ENCODE data around the gene AP1S3.
"Not testable (repeated sequence)": the region's sequence is repeated elsewhere in the genome, so short reads cannot be mapped to it uniquely, and the experiment has no call there.

The AP1S3 gene

DNA sequence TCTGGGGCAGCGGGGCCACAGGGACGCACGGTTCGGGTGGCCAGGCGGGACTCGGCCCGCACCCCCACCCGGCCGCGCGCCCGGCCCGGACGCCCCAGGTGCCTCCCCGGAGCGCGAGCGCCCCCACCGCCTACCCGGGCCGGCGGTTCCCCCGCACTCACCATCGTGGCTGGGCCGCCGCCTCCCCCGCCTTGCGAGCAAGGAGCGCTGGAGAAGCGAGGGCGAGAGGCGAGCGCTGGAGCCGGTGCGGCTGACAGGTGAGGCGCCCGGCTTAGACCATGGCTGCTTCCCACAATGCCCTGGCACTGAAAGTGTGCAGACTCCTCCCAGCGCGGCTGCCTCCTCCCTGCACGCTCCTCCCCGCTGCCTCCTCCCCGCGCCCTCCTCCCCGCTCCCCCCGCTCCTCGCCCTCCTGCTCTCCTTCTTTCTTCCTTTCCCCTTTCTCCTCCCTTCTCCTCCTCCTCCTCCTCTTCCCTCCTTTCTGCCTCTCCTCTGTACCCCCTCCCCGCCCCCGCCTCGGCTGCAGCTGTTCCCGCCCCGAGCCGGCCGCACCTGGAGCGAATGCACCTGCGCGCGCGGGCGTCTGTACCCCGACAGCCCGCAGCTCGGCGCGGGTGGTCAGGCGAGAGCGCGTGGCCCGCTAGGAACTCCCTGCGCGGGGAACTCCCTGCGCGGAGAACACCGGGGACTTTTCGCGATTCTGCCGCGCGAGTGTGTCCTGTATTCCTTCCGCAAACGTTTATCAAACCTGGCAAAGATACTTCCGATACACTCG lies at the start of gene AP1S3:
AP1S3 (minus strand) TSS at position 296 of the 775 bp plus-strand sequence; CDS start at position 164, 132 bp downstream.
- no peak for DNase-seq (ENCODE audit: low read depth in 2 of 2)

DNA sequence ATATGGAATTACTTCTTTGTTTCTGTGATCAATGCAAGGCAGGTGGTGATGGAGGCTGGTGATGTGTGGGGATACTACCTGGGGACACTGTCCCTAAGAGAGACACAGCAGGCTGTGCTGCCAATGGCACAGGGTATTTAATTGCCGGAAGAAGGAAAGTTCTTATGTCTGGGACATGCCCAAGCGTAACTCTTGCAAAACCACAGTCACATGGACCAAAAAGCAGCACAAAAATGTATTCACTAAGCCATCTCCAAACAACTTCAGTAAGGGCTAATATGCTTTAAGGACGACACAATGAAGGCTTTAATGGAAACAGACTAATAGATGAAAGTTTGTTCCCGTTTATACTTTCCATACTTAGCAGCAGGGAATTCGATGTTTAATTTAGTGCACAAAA lies 49.7 kb upstream of the AP1S3 start:
- DNase-seq (ENCODE audit: low read depth in 2 of 2), result no peak

DNA sequence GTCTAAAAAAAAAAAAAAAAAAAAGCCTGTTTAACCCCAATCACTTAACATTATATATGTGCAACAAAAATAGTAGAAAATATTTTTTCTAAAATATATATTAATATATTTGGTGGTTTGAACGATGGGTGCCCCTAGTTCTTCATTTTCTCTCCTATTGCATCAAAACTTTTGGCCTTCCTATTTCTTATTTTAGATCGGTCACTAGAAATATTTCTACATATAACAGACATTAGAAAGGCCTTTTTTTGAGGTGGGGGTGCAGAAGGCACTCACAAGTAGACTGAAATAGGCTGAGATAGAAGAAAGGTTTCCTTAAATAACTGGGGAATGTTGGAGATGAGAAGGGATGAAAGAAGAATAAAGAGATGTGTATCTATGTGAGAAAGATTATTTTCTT lies 49.3 kb upstream of the AP1S3 start:
- DNase-seq (ENCODE audit: low read depth in 2 of 2), result no peak

DNA sequence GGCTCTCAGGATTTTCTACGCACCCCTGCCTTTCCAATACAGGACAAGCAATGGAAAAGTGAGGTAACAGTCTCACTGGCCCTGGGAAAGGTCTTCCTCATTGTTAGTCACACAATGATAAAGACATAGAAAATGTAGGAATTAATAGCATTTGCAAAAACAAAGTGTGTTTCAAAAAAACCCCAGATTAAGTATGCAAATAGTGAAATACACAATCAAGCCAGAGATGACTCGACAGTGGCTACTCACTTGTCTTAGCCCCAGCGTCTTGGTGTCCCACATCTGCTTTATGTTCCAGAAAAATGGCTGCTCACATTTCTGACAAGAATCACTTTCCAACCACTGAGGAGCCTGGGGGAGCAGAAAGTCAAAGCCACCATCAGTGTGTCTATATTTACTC lies 47.0 kb upstream of the AP1S3 start:
- DNase-seq (ENCODE audit: low read depth in 2 of 2), result peak in 1 of 2 experiments; percentile 3

DNA sequence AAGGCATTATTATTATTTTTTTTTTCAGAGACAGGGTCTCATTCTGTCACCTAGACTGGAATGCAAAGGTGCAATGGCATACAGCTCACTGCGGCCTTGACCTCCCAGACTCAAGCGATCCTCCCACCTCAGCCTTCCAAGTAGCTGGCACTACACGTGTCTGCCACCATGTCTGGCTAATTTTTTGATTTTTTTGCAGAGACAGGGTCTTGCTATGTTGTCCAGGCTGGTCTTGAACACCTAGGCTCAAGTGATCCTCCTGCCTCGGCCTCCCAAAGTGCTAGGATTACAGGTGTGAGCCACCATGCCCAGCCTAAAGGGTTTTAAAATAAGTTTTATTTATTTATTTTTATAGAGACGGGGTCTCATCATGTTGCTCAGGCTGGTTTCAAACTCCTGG lies 45.3 kb upstream of the AP1S3 start:
- no peak for DNase-seq (ENCODE audit: low read depth in 2 of 2)

DNA sequence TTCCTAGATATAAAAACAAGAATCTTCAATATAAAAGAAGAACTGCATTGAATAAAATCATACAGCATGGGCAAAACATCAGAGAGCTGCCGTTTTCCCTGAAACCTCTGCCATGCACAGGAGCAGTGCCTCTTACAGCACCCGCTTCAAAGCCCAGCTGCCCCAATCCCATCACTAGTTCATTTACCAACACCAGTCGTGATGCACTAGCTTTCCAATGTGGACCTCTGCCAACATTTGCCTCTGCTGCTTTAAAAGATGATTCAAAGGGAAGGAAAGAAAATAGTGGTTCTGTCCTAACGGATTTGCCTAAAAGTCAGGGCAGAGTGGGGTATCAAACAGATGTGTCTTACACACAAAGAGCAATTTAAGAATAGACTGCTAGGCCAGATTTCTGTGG lies 43.4 kb upstream of the AP1S3 start:
- DNase-seq (ENCODE audit: low read depth in 2 of 2), result no peak

DNA sequence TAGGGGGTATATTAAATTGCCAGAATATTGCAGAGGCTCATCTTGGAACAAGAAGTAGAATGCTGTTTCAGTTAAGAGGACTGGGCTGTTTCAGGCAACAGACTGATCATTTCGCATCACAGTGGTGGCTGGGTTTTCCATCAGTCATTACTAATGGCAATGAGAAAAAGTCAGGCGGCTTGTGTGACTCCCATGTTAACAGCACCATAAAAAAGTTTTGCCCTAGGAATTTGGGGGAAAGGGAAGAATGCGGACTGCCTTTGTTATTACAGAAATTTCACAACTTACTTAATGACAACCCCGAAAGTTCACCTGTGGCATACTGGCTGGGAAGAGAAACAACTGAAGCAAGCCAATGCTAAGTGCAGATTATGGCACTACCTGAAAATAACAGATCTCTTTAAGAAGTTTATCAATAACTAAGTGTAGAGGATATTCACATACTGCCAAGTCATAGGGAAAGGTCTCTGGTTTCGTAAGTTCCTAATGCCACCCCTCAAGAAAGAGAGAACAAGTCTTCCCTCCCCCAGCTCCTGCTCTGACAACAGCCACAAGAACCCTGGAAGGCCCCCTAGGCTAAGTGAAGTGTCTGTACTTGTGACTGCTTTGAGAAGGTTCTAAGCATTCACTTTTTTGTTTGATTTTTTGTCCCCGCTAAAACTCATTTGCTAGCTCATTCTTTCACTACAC lies 40.5 kb upstream of the AP1S3 start:
- DNase-seq (ENCODE audit: low read depth in 2 of 2), result no peak

DNA sequence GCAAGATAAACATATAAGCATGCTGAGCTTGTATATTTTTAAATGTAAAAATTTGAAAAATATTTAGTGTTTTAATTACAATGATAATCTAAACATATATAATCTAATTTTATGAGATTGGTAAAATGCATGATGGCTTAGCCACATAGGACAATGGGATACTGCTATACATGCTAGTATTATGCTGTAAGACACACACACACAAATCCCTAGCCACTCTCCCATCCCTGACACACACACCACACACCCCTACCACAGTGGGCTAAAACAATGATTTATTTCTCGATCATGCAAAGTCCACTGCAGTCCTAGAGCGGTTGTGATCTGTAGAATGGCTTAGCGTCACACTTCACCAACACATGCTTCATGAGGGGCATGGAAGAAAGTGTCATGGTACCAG lies 36.3 kb upstream of the AP1S3 start:
- DNase-seq (ENCODE audit: low read depth in 2 of 2), result no peak

DNA sequence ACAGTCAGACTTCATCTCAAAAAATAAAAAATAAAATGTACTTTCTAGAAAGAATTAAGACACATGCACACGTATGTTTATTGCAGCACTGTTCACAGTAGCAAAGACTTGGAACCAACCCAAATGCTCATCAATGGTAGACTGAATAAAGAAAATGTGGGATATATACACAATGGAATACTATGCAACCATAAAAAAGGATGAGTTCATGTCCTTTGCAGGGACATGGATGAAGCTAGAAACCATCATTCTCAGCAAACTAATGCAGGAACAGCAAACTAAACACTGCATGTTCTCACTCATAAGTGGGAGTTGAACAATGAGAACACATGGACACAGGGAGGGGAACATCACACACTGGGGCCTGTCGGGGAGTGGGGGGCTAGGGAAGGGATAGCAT lies 35.4 kb upstream of the AP1S3 start:
- not testable (repeated sequence) for DNase-seq (ENCODE audit: low read depth in 2 of 2)

DNA sequence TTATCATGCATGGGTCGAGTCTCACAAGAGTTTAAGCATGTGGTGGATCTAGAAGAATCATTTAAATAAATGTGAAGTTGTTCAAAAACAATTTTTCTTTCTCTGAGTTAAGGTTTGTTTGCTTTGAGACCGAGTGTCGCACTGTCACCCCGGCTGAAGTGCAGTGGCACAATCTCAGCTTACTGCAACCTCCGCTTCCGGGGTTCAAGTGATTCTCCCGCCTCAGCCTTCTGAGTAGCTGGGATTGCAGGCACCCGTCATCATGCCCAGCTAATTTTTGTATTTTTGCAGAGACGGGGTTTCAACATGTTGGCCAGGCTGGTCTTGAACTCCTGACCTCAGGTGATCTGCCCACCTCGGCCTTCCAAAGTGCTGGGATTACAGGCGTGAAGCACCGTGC lies 34.3 kb upstream of the AP1S3 start:
- not testable (repeated sequence) for DNase-seq (ENCODE audit: low read depth in 2 of 2)

DNA sequence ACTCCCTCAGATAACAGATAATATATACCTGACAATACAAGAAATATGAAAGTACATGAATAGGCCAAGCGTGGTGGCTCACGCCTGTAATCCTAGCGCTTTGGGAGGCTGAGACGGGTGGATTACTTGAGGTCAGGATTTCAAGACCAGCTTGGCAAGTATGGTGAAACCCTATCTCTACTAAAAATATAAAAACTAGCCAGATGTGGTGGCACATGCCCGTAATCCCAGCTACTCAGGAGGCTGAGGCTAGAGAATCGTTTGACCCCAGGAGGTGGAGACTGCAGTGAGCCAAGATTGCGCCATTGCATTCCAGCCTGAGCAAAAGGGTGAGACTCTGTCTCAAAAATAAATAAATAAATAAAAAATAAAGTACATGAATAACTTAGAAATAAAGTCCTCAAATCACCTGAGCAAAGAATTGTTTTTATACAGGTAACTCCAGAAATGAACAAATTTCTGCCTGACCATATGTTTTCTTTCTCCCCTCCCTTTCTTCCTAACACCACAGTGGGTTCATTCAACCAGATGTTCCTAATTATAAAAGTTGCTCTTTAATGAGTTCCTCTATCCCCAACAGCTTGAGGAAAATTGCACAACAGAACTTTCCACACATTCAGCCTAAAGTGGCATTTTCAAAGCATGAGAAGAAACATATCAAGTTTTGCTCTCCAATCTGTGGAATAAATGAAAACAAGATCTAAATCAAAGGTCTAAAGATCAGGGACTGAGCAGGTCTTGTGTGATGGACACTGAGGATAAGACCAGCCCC lies 33.6 kb upstream of the AP1S3 start:
- peak; percentile 67 to 72 for DNase-seq (ENCODE audit: low read depth in 2 of 2)

DNA sequence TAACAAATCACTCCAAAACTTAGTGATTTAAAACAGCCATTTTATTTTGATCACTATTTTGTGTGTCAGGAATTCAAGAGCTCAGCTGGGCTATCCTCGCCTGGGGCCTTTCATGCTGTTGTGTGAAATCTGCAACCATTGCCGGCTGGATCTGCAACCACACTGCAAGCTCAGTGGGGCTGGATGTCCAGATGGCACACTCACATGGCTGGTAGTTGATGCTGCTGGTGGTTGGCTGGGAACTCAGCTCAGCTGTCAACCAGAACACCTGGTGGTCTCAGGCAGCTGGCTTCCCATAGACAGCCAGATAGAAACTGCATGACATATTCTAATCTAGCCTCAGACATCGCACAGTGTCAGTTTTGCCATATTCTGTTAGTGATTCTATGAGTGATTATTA lies 30.6 kb upstream of the AP1S3 start:
- DNase-seq (ENCODE audit: low read depth in 2 of 2), result no peak

DNA sequence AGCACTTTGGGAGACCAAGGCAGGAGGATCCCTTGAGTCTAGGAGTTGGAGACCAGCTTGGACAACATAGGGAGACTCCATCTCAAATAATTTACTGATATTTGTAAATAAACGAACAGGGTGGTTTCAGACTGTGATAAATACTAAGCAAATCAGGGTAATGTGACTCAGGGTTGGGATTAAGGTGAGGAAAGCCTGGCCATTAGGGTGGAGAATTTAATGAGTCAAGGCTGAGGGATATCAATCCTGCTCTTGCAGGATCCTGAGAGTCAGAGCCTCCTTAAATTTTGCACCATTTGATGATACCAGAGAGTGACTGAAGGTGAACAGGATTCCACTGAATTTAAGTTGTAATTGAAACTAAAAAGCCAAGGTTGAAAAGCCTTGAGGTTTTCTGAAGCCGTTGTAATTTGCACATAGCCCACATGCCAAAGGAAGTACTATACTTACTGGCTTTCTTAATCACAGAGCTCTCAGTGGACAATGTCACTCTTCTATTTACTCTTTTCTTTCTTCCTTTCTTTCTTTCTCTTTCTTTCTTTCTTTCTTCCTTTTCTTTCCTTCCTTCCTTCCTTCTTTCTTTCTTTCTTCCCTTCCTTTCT lies 28.6 kb upstream of the AP1S3 start:
- no peak for DNase-seq (ENCODE audit: low read depth in 2 of 2)

DNA sequence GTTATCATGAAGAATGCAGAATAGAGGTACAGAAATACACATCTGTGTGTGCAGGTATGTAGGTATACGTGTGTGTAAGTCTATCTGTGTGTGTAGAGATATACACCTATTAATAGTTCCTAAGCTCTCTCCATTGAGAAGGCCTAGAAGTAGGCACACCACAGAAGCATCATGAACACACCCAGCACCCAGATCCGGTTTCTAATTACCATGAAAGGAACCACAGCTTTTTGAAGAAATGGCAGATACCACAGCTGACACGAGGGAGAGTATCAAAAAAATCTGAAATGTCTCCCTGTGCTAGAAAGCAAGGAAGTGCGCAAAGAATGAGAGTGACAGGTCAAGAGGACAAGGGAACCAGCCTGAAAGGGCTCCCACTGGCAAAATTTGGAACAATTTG lies 27.7 kb upstream of the AP1S3 start:
- no peak for DNase-seq (ENCODE audit: low read depth in 2 of 2)

DNA sequence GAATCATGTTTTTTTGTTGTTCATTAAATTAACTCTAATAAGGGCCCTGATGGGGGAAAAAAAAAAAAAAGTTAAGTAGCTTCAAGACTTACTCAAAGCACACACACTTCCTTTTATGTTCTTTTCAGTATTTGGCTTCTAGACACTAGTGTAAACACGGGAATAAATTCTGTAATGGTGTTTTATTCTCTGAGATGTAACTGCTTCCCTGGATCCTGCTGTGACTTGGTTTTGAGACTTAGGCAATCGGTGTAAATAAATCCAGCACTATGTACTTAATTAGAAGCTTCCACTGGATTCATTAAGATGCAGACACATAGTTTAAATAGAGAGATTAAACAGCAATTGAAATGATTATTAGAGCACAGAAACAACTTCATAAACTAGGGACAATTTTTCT lies 26.1 kb upstream of the AP1S3 start:
- DNase-seq (ENCODE audit: low read depth in 2 of 2), result no peak

DNA sequence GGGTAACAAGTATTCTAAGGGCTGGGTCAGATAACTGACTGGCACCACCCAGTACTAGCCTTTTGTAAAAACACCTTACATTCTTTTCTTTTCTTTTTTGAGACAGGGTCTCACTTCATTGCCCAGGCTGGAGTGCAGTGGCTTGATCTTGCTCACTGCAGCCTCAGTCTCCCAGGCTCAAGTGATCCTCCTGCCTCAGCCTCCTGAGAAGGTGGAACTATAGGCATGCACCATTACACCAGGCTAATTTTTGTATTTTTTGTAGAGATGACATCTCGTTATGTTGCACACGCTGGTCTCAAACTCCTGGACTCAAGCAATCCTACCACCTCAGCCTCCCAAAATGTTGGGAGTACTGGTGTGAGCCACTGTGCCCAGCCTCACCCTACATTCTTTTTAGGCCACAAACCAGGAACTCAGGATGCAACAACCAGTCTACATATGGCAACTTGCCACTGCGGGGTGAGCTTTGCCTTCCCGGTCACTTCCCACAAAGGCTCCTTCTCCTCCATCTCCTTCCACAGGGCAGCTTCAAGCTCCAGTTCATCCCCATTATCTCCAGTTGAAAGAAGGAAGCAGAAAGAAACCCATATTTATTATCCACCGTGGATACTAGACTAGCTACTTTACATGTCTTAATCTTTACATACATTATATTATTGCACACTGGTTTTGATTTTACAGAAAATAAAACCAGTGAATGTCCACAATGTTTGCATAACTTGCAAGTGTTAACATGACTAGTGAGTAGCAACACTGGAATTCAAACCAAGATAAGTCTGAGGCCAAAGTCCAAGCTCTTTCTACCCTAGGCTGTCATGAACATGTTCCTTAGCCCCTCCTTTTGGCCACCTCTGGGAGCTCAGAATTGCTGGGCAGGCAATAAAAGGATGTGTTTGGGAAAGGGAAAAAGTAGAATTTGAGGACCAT lies 23.7 kb upstream of the AP1S3 start:
- peak in 1 of 2 experiments; percentile 33 for DNase-seq (ENCODE audit: low read depth in 2 of 2)

DNA sequence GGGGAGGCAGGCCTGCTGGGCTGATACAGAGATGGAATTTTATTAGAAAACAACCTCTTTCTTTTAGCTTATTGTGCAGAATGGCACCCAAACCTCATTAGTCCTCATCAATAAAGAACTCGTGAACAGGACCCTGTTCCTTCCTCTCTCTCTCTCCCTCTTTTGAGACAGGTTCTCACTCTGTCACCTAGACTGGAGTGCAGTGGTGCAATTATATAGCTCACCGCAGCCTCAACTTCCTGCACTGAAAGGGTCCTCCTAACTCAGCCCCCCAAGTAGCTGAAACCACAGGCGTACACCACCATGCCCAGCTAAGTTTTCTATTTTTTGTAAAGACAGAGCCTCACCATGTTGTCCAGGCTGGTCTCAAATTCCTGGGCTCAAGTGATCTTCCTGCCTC lies 21.7 kb upstream of the AP1S3 start:
- DNase-seq (ENCODE audit: low read depth in 2 of 2), result no peak

DNA sequence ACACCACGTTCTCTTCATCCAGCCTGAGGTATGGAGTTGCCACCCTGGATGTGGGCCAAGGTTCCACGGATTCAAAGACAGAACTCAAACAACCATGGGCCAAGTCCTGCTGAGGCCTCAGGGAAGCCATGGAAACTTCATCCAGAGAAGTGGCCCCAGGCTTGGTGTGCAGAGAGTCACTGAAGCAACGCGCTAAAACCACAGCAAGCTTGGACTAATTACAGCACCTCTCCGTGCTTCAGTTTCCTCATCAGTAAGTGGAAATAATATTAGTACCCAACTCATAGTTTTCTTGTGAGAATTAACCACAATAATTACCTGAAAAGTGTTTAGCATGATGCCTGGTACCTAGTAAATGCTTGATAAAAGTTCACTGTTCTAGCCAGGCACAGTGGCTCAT lies 19.2 kb upstream of the AP1S3 start:
- DNase-seq (ENCODE audit: low read depth in 2 of 2), result no peak

DNA sequence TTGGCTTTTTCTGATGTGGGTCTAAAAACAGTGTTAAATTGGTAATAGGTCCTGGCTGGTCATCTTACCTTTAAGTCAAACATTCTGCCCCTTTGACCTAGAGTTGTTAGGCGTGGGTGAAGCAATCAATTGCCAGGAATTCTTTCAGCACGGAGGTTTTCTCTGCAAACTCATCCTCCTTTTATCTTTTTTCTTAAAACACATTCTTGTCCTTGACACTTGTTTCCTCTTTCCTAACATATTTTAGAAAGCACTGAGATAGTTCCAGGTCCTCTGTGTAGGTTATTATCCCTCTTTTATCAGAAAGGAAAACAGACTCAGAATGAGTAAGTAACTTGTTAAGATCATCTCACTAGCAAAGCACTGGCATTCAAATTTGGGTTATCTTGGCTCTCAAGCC lies 18.6 kb upstream of the AP1S3 start:
- no peak for DNase-seq (ENCODE audit: low read depth in 2 of 2)

DNA sequence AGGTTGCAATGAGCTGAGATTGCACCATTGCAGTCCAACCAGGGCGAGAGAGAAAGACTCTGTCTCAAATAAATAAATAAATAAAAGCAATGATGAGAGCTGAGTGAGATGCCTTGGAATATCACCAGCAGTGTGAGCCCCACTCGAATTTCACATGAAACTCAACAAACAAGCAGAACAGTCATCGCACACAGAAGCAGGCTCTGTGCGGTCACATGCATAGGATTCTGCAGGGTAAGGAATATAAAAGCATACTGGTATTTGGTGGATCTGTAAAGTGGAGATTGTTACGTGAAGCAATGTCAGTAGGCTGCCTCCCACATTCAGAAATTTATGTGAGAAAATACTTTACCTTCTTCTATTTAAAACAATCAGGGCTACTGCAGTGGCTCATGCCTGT lies 18.0 kb upstream of the AP1S3 start:
- DNase-seq (ENCODE audit: low read depth in 2 of 2), result no peak

DNA sequence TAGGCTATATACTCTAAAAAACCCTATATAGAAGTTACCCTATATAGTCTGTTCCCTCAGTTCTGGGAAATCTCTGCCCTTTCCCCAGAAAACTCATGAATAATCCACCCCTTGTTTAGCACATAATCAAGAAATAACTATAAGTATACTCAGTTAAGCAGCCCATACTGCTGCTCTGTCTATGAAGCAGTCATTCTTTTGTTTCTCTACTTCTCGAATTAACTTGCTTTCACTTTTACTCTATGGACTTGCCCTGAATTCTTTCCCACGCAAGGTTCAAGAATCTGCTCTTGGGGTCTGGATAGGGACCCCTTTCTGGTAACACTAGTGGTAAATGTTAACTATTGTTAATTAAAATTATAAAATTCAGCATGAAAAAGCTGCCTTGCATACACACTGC lies 17.4 kb upstream of the AP1S3 start:
- DNase-seq (ENCODE audit: low read depth in 2 of 2), result no peak

All from fibroblast of skin of left quadriceps (primary cell).